ENCODE measurements around the gene FXYD4.

FXYD4 gene

DNA sequence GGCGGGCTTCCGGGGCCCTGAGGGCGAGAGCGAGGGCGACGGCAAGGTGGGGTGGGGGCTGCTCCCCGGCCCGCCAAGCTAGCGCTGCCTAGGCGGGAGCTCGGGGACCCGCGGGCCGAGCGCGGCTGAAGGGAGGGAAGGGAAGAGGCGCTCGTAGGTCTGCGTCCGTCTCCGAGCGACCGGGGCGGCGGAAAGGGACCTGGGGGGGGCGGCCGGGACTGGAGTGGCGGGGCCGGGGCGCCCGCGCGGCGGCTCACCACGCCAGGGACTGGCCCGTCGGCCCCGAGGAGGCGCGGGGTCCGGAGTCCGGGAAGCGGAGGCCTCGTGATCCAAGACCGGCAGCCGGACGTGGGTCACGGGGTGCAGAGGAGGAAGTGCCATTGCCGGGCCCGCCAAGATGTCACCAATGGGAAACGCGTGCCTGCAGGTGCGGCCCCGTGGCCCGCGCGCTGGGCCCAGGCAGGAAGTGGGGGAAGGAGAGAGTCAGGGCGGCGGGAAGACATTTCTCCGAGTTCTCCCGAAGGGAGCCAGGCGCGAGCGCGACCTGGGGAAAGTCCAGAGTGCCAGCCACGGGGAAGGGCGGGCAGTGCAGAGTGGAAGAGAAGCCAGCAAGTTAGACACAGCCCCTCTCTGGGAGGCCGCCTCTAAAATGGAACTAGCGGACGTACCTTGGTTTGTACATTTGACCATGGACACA lies 25.6 kb downstream of the FXYD4 start:
- DNase-seq (ENCODE audit: low read depth): peak; percentile 71
- H3K4me3 ChIP-seq (ENCODE audit: low read depth, low read length): peak overlapping the region; percentile 74
- TF ChIP-seq, protein P1, sequence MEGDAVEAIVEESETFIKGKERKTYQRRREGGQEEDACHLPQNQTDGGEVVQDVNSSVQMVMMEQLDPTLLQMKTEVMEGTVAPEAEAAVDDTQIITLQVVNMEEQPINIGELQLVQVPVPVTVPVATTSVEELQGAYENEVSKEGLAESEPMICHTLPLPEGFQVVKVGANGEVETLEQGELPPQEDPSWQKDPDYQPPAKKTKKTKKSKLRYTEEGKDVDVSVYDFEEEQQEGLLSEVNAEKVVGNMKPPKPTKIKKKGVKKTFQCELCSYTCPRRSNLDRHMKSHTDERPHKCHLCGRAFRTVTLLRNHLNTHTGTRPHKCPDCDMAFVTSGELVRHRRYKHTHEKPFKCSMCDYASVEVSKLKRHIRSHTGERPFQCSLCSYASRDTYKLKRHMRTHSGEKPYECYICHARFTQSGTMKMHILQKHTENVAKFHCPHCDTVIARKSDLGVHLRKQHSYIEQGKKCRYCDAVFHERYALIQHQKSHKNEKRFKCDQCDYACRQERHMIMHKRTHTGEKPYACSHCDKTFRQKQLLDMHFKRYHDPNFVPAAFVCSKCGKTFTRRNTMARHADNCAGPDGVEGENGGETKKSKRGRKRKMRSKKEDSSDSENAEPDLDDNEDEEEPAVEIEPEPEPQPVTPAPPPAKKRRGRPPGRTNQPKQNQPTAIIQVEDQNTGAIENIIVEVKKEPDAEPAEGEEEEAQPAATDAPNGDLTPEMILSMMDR (conservative IDR thresholded peaks at IDR 0.05; ENCODE audit: low read depth, low read length): no peak

DNA sequence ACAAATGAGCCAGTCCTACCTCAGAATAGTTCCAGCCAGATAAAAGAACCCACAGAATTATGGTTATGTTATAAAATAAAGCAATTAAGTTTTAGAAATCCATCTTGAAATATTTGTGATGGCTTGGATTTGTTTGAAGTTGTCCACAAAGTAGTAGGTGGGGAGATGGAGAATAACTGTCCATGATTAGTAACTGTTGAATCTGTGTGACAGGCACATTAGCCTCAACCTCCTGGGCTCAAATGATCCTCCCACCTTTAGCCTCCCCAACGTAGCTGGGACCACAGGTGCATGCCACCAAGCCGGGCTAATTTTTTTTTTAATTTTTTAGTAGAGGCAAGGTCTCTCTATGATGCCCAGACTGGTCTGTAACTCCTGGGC lies 27.5 kb downstream of the FXYD4 start:
- no peak overlapping the region for H3K4me3 ChIP-seq (ENCODE audit: low read depth, low read length)
- TF ChIP-seq, protein P1 (conservative IDR thresholded peaks at IDR 0.05; ENCODE audit: low read depth, low read length): no peak
- no peak for DNase-seq (ENCODE audit: low read depth)

DNA sequence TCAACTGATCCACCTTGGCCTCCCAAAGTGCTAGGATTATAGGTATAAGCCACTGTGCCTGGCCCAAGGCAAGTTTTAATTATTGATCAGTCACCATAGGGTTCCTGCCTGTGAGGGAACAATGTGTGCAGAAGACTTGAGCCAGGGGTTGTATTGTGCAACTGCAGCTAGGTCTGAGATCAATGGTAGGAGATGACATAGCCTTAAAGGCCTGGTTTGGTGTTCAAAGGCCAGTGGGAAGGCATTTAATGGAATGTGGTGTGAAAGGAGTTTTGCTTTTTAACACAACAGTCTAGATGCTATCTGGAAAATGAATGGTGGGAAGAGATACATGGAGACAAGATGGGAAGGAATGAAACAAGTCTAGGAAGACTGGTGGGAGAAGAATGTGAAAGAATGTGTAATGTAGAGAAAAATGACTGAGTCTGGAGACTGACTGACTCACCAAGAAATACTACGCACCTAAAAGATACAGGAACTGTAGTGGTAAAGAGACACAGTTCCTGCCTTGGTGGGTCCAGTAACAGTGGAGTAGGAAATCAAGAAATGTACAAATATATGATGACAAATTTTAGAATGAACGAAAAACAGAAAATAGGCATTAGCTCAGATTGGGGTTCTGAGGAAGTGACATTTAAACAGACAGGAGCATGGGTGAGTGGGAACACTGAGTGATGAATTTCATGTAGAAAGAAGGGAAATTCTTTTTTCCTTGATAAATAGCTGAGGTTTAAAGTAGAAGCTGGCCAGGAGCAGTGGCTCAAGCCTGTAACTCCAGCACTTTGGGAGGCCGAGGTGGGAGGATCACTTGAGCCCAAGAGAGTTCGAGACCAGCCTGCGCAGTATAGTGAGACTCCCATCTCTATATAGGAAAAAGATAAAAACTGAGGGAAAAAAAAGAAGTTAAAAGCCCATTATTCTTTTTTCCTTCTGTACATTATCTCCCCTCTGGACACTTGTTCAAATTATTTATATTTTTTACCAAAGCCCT lies 28.2 kb downstream of the FXYD4 start:
- H3K4me3 ChIP-seq (ENCODE audit: low read depth, low read length): no peak overlapping the region
- DNase-seq (ENCODE audit: low read depth): peak; percentile 62
- TF ChIP-seq, protein P1 (conservative IDR thresholded peaks at IDR 0.05; ENCODE audit: low read depth, low read length): no peak

DNA sequence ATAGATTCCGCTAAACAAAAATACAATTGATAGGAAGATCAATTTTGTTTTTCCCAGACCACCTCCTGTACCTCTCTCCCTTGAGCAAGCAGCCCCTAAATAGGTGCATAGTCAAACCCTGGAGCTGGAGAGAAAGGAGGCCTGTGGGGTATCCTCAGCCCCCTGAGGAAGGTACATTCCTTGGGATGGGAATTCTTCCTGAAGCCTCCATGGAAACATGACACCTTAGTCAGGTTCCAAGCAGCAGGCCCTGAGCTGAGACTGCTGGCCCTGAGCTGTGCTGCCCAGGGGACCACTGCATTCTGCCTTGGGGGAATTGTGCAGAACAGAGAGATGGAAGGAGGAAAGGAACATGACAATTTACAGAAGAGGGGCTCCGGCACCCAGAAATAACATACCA lies 30.2 kb downstream of the FXYD4 start:
- H3K4me3 ChIP-seq (ENCODE audit: low read depth, low read length): no peak overlapping the region
- DNase-seq (ENCODE audit: low read depth): no peak
- TF ChIP-seq, protein P1 (conservative IDR thresholded peaks at IDR 0.05; ENCODE audit: low read depth, low read length): no peak

DNA sequence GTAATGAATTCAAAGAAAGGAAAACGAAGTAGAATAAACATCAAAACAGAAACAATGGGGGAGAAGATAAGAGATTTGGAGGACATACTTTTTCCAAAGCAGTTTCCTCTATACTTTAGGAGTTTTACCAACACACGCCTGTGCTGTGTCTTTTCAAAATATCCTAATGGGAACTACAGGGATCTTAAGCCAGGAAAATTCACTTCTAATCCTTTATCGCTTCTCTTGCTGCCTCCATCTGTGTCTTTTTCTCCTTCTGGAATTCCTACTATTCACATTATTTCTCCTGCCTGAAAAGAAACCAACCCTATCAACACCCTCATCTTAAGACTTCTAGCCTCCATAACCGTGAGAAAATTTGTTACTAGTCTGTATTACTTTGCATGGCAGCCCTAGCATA lies 30.7 kb downstream of the FXYD4 start:
- TF ChIP-seq, protein P1 (conservative IDR thresholded peaks at IDR 0.05; ENCODE audit: low read depth, low read length): no peak
- DNase-seq (ENCODE audit: low read depth): no peak
- H3K4me3 ChIP-seq (ENCODE audit: low read depth, low read length): no peak overlapping the region

DNA sequence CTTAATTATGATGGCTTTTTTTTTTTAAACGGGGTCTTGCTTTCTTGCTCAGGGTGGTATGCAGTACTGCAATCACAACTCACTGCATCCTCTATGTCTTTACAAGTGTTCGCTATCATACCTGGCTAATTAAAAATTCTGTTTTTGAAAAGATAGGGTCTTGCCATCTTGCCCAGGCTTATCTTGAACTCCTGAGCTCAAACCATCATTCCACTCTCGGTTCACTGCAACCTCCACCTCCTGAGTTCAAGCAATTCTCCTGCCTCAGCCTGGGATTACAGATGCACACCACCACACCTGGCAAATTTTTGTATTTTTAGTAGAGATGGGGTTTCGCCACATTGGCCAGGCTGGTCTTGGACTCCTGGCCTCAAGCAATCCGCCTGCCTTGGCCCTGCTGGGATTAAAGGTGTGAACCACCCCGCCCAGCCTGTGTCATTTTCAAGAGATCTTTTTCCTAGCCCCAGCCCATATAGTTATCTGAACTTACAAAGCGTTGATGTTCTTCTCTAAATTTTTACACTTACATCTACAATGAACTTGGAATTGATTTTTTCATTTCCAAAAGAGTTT lies 31.5 kb downstream of the FXYD4 start:
- H3K4me3 ChIP-seq (ENCODE audit: low read depth, low read length): no peak overlapping the region
- DNase-seq (ENCODE audit: low read depth): no peak
- TF ChIP-seq, protein P1 (conservative IDR thresholded peaks at IDR 0.05; ENCODE audit: low read depth, low read length): no peak
